ENCODE results near the gene CD99.
"Not testable (repeated sequence)": the region's sequence is repeated elsewhere in the genome, so short reads cannot be mapped to it uniquely, and the experiment has no call there.

The CD99 gene

GRCh38 chrX:2723286-2723879 is 32.3 kb downstream of the CD99 start:
- no peak for DNase-seq (ENCODE audit: low read depth in 2 of 2)

- DNase-seq (ENCODE audit: low read depth in 2 of 2), result not testable (repeated sequence)
Measured at GRCh38 chrX:2727264-2727663, 36.2 kb downstream of the CD99 start.

- DNase-seq (ENCODE audit: low read depth in 2 of 2), result no peak
Measured at GRCh38 chrX:2732076-2732475, 41.0 kb downstream of the CD99 start.

GRCh38 chrX:2732649-2733048 is 41.6 kb downstream of the CD99 start:
- no peak for DNase-seq (ENCODE audit: low read depth in 2 of 2)

- DNase-seq (ENCODE audit: low read depth in 2 of 2), result no peak
Measured at GRCh38 chrX:2733286-2733685, 42.2 kb downstream of the CD99 start.

- no peak for DNase-seq (ENCODE audit: low read depth in 2 of 2)
Measured at GRCh38 chrX:2735270-2735669, 44.2 kb downstream of the CD99 start.

GRCh38 chrX:2740672-2741071 is 49.6 kb downstream of the CD99 start:
- DNase-seq (ENCODE audit: low read depth in 2 of 2), result no peak

GRCh38 chrX:2741386-2741785 is 50.3 kb downstream of the CD99 start:
- DNase-seq (ENCODE audit: low read depth in 2 of 2), result no peak

- DNase-seq (ENCODE audit: low read depth in 2 of 2), result not testable (repeated sequence)
Measured at GRCh38 chrX:2746250-2746649, 55.2 kb downstream of the CD99 start.

- no peak for DNase-seq (ENCODE audit: low read depth in 2 of 2)
Measured at GRCh38 chrX:2748171-2748814, 57.2 kb downstream of the CD99 start.

GRCh38 chrX:2748815-2749188 is 57.7 kb downstream of the CD99 start:
- no peak for DNase-seq (ENCODE audit: low read depth in 2 of 2)

GRCh38 chrX:2751291-2751690 is 60.2 kb downstream of the CD99 start:
- no peak for DNase-seq (ENCODE audit: low read depth in 2 of 2)

GRCh38 chrX:2751874-2752300 is 60.8 kb downstream of the CD99 start, which contains the start of gene XG:
TSS of gene XG (plus strand) at chrX:2752040. CDS start at chrX:2752275, 235 bp downstream.
- not testable (repeated sequence) for DNase-seq (ENCODE audit: low read depth in 2 of 2)

- not testable (repeated sequence) for DNase-seq (ENCODE audit: low read depth in 2 of 2)
Measured at GRCh38 chrX:2752441-2752840, 61.3 kb downstream of the CD99 start.

- not testable (repeated sequence) for DNase-seq (ENCODE audit: low read depth in 2 of 2)
Measured at GRCh38 chrX:2755163-2755715, 64.1 kb downstream of the CD99 start.

- DNase-seq (ENCODE audit: low read depth in 2 of 2), result no peak
Measured at GRCh38 chrX:2756548-2756947, 65.5 kb downstream of the CD99 start.

GRCh38 chrX:2761246-2761645 is 70.2 kb downstream of the CD99 start:
- no peak for DNase-seq (ENCODE audit: low read depth in 2 of 2)

GRCh38 chrX:2762671-2763070 is 71.6 kb downstream of the CD99 start:
- DNase-seq (ENCODE audit: low read depth in 2 of 2), result not testable (repeated sequence)

GRCh38 chrX:2764766-2765548 is 73.9 kb downstream of the CD99 start:
- not testable (repeated sequence) for DNase-seq (ENCODE audit: low read depth in 2 of 2)

GRCh38 chrX:2765549-2765830 is 74.4 kb downstream of the CD99 start:
- no peak for DNase-seq (ENCODE audit: low read depth in 2 of 2)

GRCh38 chrX:2766906-2767305 is 75.8 kb downstream of the CD99 start:
- DNase-seq (ENCODE audit: low read depth in 2 of 2), result no peak

GRCh38 chrX:2767631-2768455 is 76.7 kb downstream of the CD99 start:
- no peak for DNase-seq (ENCODE audit: low read depth in 2 of 2)

Measured in activated CD4-positive, alpha-beta T cell treated with anti-CD3 and anti-CD28 coated beads for 24 hours (primary cell).